ENCODE measurements around the gene ACOT12.
"Not testable (repeated sequence)": the region's sequence is repeated elsewhere in the genome, so short reads cannot be mapped to it uniquely, and the experiment has no call there.

The ACOT12 gene

DNA sequence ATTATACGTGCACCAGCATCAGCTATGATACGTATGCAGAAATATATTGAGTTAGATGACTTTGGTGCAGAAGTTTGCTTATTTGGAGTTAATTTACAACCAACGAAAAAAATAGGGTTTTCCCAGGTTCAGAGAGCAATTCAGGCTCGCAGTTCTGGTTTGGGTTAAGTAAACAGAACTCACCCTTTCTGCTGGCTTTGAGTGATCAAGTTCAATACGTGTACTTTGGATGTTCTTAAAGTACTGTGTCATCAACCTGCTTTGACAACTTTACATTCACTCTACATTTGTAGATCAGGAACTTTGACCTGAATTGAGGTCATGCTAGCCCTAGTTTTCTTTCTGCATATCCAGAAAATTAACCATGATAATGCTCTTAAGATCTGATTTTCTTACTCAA is 40.7 kb downstream of the ACOT12 start:
- Histone ChIP-seq H3K36me3 (ENCODE audit: insufficient read depth, low read length) (no peaks in the 10 kb centered on the region), H2AFZ (ENCODE audit: low read depth, low read length) (no peak overlapping the region), H3K4me3 (ENCODE audit: low read length) (no peak overlapping the region), H3K27me3 (ENCODE audit: insufficient read depth, low read length) (no peaks in the 10 kb centered on the region), H3K4me1 (ENCODE audit: insufficient read depth, low read length) (no peaks in the 10 kb centered on the region), H3K9me3 (ENCODE audit: low read length) (no peaks in the 10 kb centered on the region)

- no peaks in the 10 kb centered on the region for H3K4me1 ChIP-seq (ENCODE audit: insufficient read depth, low read length)
- H3K4me3 ChIP-seq (ENCODE audit: low read length), result no peak overlapping the region
- no peak overlapping the region for H2AFZ ChIP-seq (ENCODE audit: low read depth, low read length)
- H3K36me3 ChIP-seq (ENCODE audit: insufficient read depth, low read length), result no peaks in the 10 kb centered on the region
- no peaks in the 10 kb centered on the region for H3K27me3 ChIP-seq (ENCODE audit: insufficient read depth, low read length)
- H3K9me3 ChIP-seq (ENCODE audit: low read length), result no peaks in the 10 kb centered on the region
These were observed 43.4 kb downstream of the ACOT12 start for GRCh38 chr5:81350507-81350906.

GRCh38 chr5:81349161-81349560 is 44.8 kb downstream of the ACOT12 start:
- Histone ChIP-seq H3K36me3 (ENCODE audit: insufficient read depth, low read length) (no peaks in the 10 kb centered on the region), H3K4me3 (ENCODE audit: low read length) (no peak overlapping the region), H3K4me1 (ENCODE audit: insufficient read depth, low read length) (no peaks in the 10 kb centered on the region), H3K27me3 (ENCODE audit: insufficient read depth, low read length) (no peaks in the 10 kb centered on the region), H3K9me3 (ENCODE audit: low read length) (no peaks in the 10 kb centered on the region), H2AFZ (ENCODE audit: low read depth, low read length) (no peak overlapping the region)

- H2AFZ ChIP-seq (ENCODE audit: low read depth, low read length), result no peak overlapping the region
- no peaks in the 10 kb centered on the region for H3K9me3 ChIP-seq (ENCODE audit: low read length)
These were observed 48.4 kb downstream of the ACOT12 start for GRCh38 chr5:81345411-81346003.

GRCh38 chr5:81344736-81345135 is 49.2 kb downstream of the ACOT12 start:
- Histone ChIP-seq H2AFZ (ENCODE audit: low read depth, low read length) (no peak overlapping the region), H3K9me3 (ENCODE audit: low read length) (no peaks in the 10 kb centered on the region), H3K4me1 (ENCODE audit: insufficient read depth, low read length) (no peaks in the 10 kb centered on the region), H3K4me3 (ENCODE audit: low read length) (no peak overlapping the region), H3K27me3 (ENCODE audit: insufficient read depth, low read length) (no peaks in the 10 kb centered on the region), H3K36me3 (ENCODE audit: insufficient read depth, low read length) (no peaks in the 10 kb centered on the region)

More at GRCh38 chr5:81345411-81346003, 48.4 kb downstream of the ACOT12 start:
- no peaks in the 10 kb centered on the region for H3K4me1 ChIP-seq (ENCODE audit: insufficient read depth, low read length)
- H3K4me3 ChIP-seq (ENCODE audit: low read length), result no peak overlapping the region
- H3K27me3 ChIP-seq (ENCODE audit: insufficient read depth, low read length), result no peaks in the 10 kb centered on the region
- no peaks in the 10 kb centered on the region for H3K36me3 ChIP-seq (ENCODE audit: insufficient read depth, low read length)

- not testable (repeated sequence) for H3K36me3 ChIP-seq (ENCODE audit: insufficient read depth, low read length); H3K4me3 ChIP-seq (ENCODE audit: low read length); H3K9me3 ChIP-seq (ENCODE audit: low read length); H2AFZ ChIP-seq (ENCODE audit: low read depth, low read length); H3K27me3 ChIP-seq (ENCODE audit: insufficient read depth, low read length); H3K4me1 ChIP-seq (ENCODE audit: insufficient read depth, low read length)
These were observed 55.7 kb downstream of the ACOT12 start for GRCh38 chr5:81338213-81338612.

GRCh38 chr5:81337803-81338202 is 56.1 kb downstream of the ACOT12 start:
- no peaks in the 10 kb centered on the region for H3K4me1 ChIP-seq (ENCODE audit: insufficient read depth, low read length)
- no peak overlapping the region for H2AFZ ChIP-seq (ENCODE audit: low read depth, low read length)
- no peaks in the 10 kb centered on the region for H3K9me3 ChIP-seq (ENCODE audit: low read length)
- H3K27me3 ChIP-seq (ENCODE audit: insufficient read depth, low read length), result peaks cover 5% of the 10 kb centered on the region
- H3K36me3 ChIP-seq (ENCODE audit: insufficient read depth, low read length), result no peaks in the 10 kb centered on the region
- H3K4me3 ChIP-seq (ENCODE audit: low read length), result no peak overlapping the region

DNA sequence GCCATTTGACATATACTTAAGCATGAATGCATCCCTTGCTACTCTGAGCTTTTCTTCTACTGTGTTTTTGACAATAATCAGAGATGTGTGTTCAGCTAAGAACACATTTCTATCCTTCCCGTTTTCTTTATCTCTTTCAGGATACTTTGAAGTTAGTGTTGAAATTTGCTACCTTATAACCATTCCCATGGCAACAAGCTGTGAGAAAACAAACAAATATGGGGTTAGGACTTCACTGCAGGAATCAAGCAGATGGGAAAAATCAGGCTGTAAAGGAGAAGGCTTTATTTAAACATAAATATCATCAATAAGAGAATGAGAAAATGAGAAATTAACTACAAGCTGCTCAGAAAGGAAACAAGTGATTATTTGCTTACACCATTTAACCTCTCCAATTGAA is 57.4 kb downstream of the ACOT12 start:
- Histone ChIP-seq H3K4me3 (ENCODE audit: low read length) (no peak overlapping the region), H2AFZ (ENCODE audit: low read depth, low read length) (no peak overlapping the region), H3K27me3 (ENCODE audit: insufficient read depth, low read length) (peaks cover 5% of the 10 kb centered on the region), H3K36me3 (ENCODE audit: insufficient read depth, low read length) (no peaks in the 10 kb centered on the region), H3K4me1 (ENCODE audit: insufficient read depth, low read length) (no peaks in the 10 kb centered on the region), H3K9me3 (ENCODE audit: low read length) (no peaks in the 10 kb centered on the region)

GRCh38 chr5:81335946-81336345 is 58.0 kb downstream of the ACOT12 start:
- Histone ChIP-seq H3K4me1 (ENCODE audit: insufficient read depth, low read length) (no peaks in the 10 kb centered on the region), H3K36me3 (ENCODE audit: insufficient read depth, low read length) (no peaks in the 10 kb centered on the region), H2AFZ (ENCODE audit: low read depth, low read length) (no peak overlapping the region), H3K27me3 (ENCODE audit: insufficient read depth, low read length) (peaks cover 5% of the 10 kb centered on the region), H3K9me3 (ENCODE audit: low read length) (no peaks in the 10 kb centered on the region), H3K4me3 (ENCODE audit: low read length) (no peak overlapping the region)

DNA sequence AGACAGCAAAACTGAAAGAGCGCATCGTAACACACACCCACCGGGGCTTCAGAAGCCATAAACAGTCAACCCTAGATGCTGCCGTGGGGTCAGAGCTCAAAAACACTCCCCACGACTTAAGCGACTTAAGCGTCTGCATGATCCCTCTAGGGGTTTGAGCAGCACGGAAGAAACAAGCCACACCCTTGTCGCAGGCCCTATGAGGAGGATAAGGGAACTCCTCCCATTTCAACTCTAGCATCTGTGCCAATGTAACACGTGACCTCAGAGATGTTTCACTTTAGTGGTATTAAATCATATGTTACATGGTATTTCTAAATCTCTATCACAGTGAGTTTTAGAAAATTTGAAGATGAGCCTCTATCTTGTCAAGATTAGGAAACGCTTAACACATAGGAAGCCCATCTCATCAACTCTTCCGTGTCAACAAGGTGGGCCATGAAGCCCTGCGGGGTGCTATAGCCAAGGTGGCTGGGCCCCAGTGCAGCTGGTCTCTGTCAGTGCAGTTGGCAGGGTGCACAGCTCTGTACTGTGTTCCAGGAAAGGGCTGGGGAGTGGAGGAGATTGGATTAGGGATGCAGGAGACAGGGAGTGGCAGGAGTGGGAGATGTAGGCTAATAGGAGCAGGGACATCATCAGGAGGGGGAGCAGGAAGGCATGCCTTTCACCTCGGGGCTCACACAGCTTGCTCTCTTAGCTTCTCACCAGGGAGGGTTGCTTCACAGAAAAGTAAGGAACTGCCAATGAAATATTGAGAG is 59.5 kb downstream of the ACOT12 start:
- Histone ChIP-seq H3K36me3 (ENCODE audit: insufficient read depth, low read length) (no peaks in the 10 kb centered on the region), H3K4me3 (ENCODE audit: low read length) (no peak overlapping the region), H3K9me3 (ENCODE audit: low read length) (no peaks in the 10 kb centered on the region), H3K4me1 (ENCODE audit: insufficient read depth, low read length) (no peaks in the 10 kb centered on the region), H3K27me3 (ENCODE audit: insufficient read depth, low read length) (peaks cover 5% of the 10 kb centered on the region), H2AFZ (ENCODE audit: low read depth, low read length) (no peak overlapping the region)

DNA sequence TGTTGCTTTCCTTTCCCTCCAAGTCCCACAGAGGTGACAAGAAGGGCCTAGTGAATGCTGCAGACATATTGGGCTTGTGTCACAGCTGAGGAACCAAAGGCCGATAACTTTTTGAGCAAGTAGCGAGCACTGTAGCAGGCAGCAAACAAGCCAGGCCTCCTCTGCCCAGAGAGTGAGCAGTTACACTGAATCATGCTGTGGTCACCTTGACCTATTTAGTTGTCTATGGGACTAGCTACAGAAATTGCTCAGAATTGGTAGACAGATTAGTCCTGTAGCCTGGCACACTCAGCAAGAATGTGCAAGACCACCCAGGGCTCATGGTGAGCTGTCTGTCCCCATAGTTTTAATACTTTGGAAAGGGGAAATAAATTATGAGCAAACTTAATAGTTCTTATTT is 67.4 kb downstream of the ACOT12 start:
- H3K4me3 ChIP-seq (ENCODE audit: low read length), result no peak overlapping the region
- no peaks in the 10 kb centered on the region for H3K36me3 ChIP-seq (ENCODE audit: insufficient read depth, low read length)
- H3K9me3 ChIP-seq (ENCODE audit: low read length), result no peaks in the 10 kb centered on the region

GRCh38 chr5:81317536-81317935 is 76.4 kb downstream of the ACOT12 start:
- no peak overlapping the region for H2AFZ ChIP-seq (ENCODE audit: low read depth, low read length)
- no peak overlapping the region for H3K4me3 ChIP-seq (ENCODE audit: low read length)
- no peaks in the 10 kb centered on the region for H3K27me3 ChIP-seq (ENCODE audit: insufficient read depth, low read length)
- peaks cover 9% of the 10 kb centered on the region for H3K4me1 ChIP-seq (ENCODE audit: insufficient read depth, low read length)
- no peaks in the 10 kb centered on the region for H3K9me3 ChIP-seq (ENCODE audit: low read length)
- H3K36me3 ChIP-seq (ENCODE audit: insufficient read depth, low read length), result peaks cover 10% of the 10 kb centered on the region

More for the DNA sequence above, 67.4 kb downstream of the ACOT12 start:
- Histone ChIP-seq H3K27me3 (ENCODE audit: insufficient read depth, low read length) (no peaks in the 10 kb centered on the region), H3K4me1 (ENCODE audit: insufficient read depth, low read length) (no peaks in the 10 kb centered on the region), H2AFZ (ENCODE audit: low read depth, low read length) (no peak overlapping the region)

GRCh38 chr5:81316571-81316970 is 77.4 kb downstream of the ACOT12 start:
- no peak overlapping the region for H3K4me3 ChIP-seq (ENCODE audit: low read length)
- H3K36me3 ChIP-seq (ENCODE audit: insufficient read depth, low read length), result peaks cover 20% of the 10 kb centered on the region
- no peaks in the 10 kb centered on the region for H3K27me3 ChIP-seq (ENCODE audit: insufficient read depth, low read length)
- H2AFZ ChIP-seq (ENCODE audit: low read depth, low read length), result no peak overlapping the region
- H3K9me3 ChIP-seq (ENCODE audit: low read length), result no peaks in the 10 kb centered on the region
- H3K4me1 ChIP-seq (ENCODE audit: insufficient read depth, low read length), result peaks cover 9% of the 10 kb centered on the region

- Histone ChIP-seq H3K4me1 (ENCODE audit: insufficient read depth, low read length) (peaks cover 9% of the 10 kb centered on the region), H3K4me3 (ENCODE audit: low read length) (no peak overlapping the region), H3K9me3 (ENCODE audit: low read length) (no peaks in the 10 kb centered on the region), H2AFZ (ENCODE audit: low read depth, low read length) (no peak overlapping the region), H3K27me3 (ENCODE audit: insufficient read depth, low read length) (no peaks in the 10 kb centered on the region), H3K36me3 (ENCODE audit: insufficient read depth, low read length) (peaks cover 26% of the 10 kb centered on the region)
These were observed 78.1 kb downstream of the ACOT12 start for GRCh38 chr5:81315830-81316229.
